ENCODE measurements around the gene CCL21. TPM values are rescaled to one million over a fixed set of nuclear protein-coding genes. Genes with fewer than 3 reads are reported as not detected.

CCL21 gene
- total and polyA plus RNA-seq, 2 donors: 16.6 to 43.7 TPM

Other genes starting within 250 kb of the CCL21 start
- 0.47 TPM for gene ENHO, start 187.1 kb downstream of the CCL21 start, total RNA-seq
- 3.7 TPM for gene ENHO, start 187.1 kb downstream of the CCL21 start, polyA plus RNA-seq
- gene CNTFR, start 120.4 kb downstream of the CCL21 start, total RNA-seq: 3.9 TPM
- 2.2 TPM for gene CNTFR, start 120.4 kb downstream of the CCL21 start, polyA plus RNA-seq
- gene RPP25L, start 98.0 kb downstream of the CCL21 start, total RNA-seq: 38.4 TPM
- gene RPP25L, start 98.0 kb downstream of the CCL21 start, polyA plus RNA-seq: 40.8 TPM
- gene DCTN3, start 89.6 kb downstream of the CCL21 start, total RNA-seq: 87.8 TPM
- 97.1 TPM for gene DCTN3, start 89.6 kb downstream of the CCL21 start, polyA plus RNA-seq
- 0.09 TPM for gene ARID3C, start 81.1 kb downstream of the CCL21 start, total RNA-seq
- gene ARID3C, start 81.1 kb downstream of the CCL21 start, polyA plus RNA-seq: 0.07 TPM
- gene SIGMAR1, start 72.3 kb downstream of the CCL21 start, total RNA-seq: 21.0 TPM
- 24.6 TPM for gene SIGMAR1, start 72.3 kb downstream of the CCL21 start, polyA plus RNA-seq
- 34.5 TPM for gene GALT, start 63.5 kb downstream of the CCL21 start, total RNA-seq
- 61.8 TPM for gene GALT, start 63.5 kb downstream of the CCL21 start, polyA plus RNA-seq
- gene IL11RA, start 58.0 kb downstream of the CCL21 start, total RNA-seq: 12.6 TPM
- 52.8 TPM for gene IL11RA, start 58.0 kb downstream of the CCL21 start, polyA plus RNA-seq
- gene CCL27, start 47.5 kb downstream of the CCL21 start, total RNA-seq: 4.4 TPM
- 48.4 TPM for gene CCL27, start 47.5 kb downstream of the CCL21 start, polyA plus RNA-seq
- 905 TPM for gene CCL19, start 18.9 kb downstream of the CCL21 start, total RNA-seq
- gene CCL19, start 18.9 kb downstream of the CCL21 start, polyA plus RNA-seq: 588 TPM
- 0.28 TPM for gene PHF24, start 248.1 kb upstream of the CCL21 start, total RNA-seq
- 0.37 TPM for gene PHF24, start 248.1 kb upstream of the CCL21 start, polyA plus RNA-seq